H4 (cell line): Measurements from ENCODE around the gene ZKSCAN7. TPM values are rescaled to one million over a fixed set of nuclear protein-coding genes. Genes with fewer than 3 reads are reported as not detected.
"Not testable (repeated sequence)": the region's sequence is repeated elsewhere in the genome, so short reads cannot be mapped to it uniquely, and the experiment has no call there.

Experiments
- DNase-seq: peaks from one replicate; pipeline ENCODE4 v3.0.0-alpha.2; 2015; ENCODE audit warnings: low spot score
- total RNA-seq: library from RNA; depleted of rRNA; stranded (reverse); fragments of >200 nt; shearing (Covaris generic); gene quantifications from 2 replicates; pipeline ENCODE4 v1.2.3, GENCODE V29; 2014; rRNA removed

Gene ZKSCAN7
- total RNA-seq, 1 experiment from 2014 or later: 0.99 TPM

GRCh38 chr3:44577354-44577952, 22.5 kb downstream of the ZKSCAN7 start:
- not testable (repeated sequence) for DNase-seq

- not testable (repeated sequence) for DNase-seq
Measured at GRCh38 chr3:44578316-44578715, 23.3 kb downstream of the ZKSCAN7 start.

GRCh38 chr3:44578924-44579515, 24.0 kb downstream of the ZKSCAN7 start:
- not testable (repeated sequence) for DNase-seq

DNA sequence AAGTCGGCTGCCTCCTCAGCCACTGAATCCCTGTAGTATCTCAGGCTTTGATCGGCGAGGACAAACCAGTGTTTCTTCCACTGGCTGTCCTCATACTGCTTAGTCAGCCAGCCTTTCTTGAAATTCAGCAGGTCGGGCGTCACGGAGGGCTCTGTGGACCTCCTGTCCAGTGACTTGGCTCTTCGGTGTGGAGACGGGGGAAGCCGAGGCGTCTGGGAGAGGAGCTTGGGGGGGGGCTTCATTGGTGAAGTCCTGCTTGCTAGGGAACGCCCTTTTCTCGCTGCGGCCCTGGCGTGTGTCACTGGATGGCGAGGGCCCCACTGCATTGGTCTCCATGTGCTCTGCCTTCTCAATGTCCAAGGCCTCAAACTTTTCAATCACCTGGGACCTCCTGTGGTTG, 24.8 kb downstream of the ZKSCAN7 start:
- not testable (repeated sequence) for DNase-seq

DNA sequence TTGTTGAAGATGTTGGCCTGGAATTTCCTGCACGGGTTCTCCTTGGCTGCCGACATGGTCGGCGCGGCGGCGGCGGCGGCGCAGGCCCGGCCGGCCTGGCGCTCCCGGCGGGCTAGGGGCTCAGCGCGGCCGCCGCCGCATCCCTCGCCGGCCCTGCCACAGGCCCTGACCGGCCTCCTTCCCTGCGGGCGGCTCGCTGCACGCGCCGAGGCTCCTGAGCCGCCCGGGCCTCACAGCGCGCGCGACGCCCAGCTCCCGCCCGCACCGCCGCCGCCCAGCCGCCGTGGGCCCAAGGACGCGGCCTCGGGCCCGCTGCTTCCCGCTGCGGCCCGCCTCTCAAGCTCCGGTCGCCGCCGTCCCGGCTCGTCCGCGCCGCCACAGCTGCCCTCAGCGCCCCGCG, 26.0 kb downstream of the ZKSCAN7 start:
- DNase-seq: not testable (repeated sequence)

DNA sequence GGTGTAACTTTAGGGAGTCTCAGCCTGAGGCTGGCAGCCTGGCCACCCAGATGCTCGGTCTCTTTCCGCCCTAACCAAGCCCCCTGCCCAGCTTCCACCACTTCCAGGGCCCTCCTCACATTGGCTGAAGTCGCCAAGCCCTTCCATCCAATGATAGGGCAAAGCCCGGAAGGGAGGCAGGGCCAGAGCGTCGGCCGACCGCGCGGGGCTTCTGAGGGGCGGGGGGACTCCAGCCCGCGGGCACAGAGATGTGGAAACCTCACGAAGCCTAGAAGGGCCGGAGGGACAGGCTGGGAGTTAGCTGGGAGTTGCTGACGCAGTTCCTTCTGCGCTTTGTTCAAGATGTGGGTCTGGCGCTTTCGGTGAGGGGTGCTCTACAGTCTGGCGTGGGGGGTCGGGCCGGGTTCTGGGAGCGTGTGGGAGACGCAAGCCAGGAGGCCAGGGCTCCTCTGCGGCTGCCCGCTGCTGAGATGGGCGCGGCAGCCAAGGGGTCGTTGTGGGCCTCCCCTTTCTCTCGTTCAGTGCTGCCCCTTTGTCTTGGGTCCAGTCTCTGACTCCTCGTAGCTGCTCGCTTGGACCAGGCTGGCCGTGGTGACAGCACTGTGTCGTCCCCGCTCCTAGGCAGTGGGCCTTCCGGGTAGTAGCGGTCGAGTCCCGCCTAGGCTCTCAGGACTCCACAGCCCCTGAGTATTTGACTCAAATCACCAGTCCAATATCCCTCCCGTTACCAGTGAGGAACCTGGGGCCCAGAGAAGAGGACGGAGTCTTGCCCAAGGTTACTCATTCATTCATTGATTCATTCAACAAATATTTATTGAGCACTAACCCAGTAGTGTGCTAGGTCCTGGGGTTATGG, 29.9 kb downstream of the ZKSCAN7 start, which contains the start of gene ZNF660:
Gene ZNF660 (plus strand): TSS at position 319 of the 856 bp plus-strand sequence. CDS start 9,230 bp downstream, outside the sequence.
- DNase-seq: no peak

DNA sequence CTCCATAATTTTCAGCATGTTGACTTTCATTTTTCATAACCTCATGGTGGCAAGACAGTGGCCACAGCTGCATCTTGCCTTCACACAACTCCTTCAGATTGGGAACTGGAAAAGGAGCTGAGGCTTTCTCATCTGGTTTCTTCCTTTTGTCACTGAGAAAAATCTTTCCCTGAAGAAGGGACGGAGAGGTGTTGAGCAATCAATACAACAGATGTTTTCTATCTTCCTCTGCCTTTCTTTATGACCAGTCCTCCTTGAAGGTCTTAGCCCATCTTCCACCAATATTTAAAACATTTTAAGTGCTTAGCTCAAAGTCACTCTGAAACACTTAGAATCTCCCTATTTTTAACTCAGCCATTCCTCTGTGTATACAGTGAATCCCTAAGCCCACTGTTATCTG, 41.6 kb downstream of the ZKSCAN7 start:
- no peak for DNase-seq

DNA sequence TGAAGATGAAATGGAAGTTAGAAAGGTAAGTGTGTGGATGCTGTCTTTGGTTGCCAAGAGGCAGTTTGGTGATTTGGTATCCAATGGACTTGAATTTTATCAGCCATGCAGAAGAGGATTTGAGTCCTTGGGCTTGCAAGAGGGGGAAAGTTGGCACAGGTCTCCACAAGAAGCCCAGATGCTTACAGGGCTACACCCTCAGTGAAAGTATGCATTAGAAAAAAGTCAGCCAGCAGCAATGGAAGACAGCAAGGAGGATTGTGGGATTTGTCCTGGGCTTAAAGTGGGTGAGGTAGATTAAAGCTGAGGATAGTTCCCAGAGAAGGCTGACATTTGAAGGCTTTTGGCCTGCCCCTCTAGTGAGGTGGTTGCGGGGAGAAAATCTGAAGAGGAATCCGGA, 46.8 kb downstream of the ZKSCAN7 start:
- no peak for DNase-seq

DNA sequence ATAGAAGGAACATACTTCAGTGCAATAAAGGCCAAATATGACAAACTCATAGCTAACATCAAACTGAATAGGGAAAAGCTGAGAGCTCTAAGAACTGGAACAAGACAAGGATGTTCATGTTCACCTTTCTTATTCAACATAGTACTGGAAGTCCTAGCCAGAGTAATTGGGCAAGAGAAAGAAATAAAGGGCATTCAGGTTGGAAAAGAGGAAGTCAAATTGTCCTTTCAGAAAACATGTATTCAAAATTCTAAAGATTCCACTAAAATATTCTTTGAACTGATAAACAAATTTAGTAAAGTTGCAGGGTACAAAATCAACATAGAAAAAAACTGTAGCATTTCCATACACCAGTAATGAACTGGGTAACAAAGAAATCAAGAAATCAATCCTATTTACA, 57.7 kb downstream of the ZKSCAN7 start:
- DNase-seq: no peak

Other genes with a start within 250 kb of the ZKSCAN7 start
- gene TCAIM, start 216.4 kb upstream of the ZKSCAN7 start, total RNA-seq: 21.9 and 24.9 TPM in 2 replicates
- gene ZNF445, start 77.5 kb upstream of the ZKSCAN7 start, total RNA-seq: 1.2 and 2.0 TPM in 2 replicates
- gene ZNF660, start 29.8 kb downstream of the ZKSCAN7 start, total RNA-seq: 0.02 and 0.08 TPM in 2 replicates
- gene ZNF197, start 69.8 kb downstream of the ZKSCAN7 start, total RNA-seq: 6.6 and 7.1 TPM in 2 replicates
- gene ZNF35, start 93.5 kb downstream of the ZKSCAN7 start, total RNA-seq: 11.0 and 14.1 TPM in 2 replicates
- 1.0 and 2.1 TPM in 2 replicates for gene ZNF502, start 157.5 kb downstream of the ZKSCAN7 start, total RNA-seq
- 1.7 and 1.9 TPM in 2 replicates for gene ZNF501, start 174.4 kb downstream of the ZKSCAN7 start, total RNA-seq
- gene KIAA1143, start 206.4 kb downstream of the ZKSCAN7 start, total RNA-seq: 10.4 and 10.6 TPM in 2 replicates
- 11.1 and 15.7 TPM in 2 replicates for gene KIF15, start 206.6 kb downstream of the ZKSCAN7 start, total RNA-seq